GM06990 (cell line): ENCODE measurements around the gene DNAL1.

Source experiments
- DNase-seq: peaks from one replicate; pipeline ENCODE4 v3.0.0-alpha.2; 2011; ENCODE audit not compliant: insufficient read length; ENCODE audit errors: extremely low read depth
- H3K27me3 ChIP-seq: replicated peaks from 2 replicates; pipeline ENCODE4 v1.6.0; 2011; ENCODE audit warnings: low read length; ENCODE audit not compliant: control insufficient read depth, insufficient read depth
- H3K36me3 ChIP-seq: 2 replicates; pipeline ENCODE4 v1.5.1; 2011; ENCODE audit warnings: low read length; ENCODE audit not compliant: control insufficient read depth, insufficient read depth
- H3K4me3 ChIP-seq: replicated peaks from 2 replicates; pipeline ENCODE4 v1.5.1; 2011; ENCODE audit warnings: low read depth, mild to moderate bottlenecking, control low read depth, low read length
- CTCF ChIP-seq: IDR thresholded peaks from 2 replicates; pipeline ENCODE4 v1.5.1; 2011; ENCODE audit warnings: low read length, control low read depth, mild to moderate bottlenecking, inconsistent platforms; ENCODE audit not compliant: insufficient read depth, poor library complexity, severe bottlenecking

The DNAL1 gene

GRCh38 chr14:73719361-73719760 lies 74.6 kb downstream of the DNAL1 start:
- no peak for TF ChIP-seq CTCF
- no peak for DNase-seq
- Histone ChIP-seq H3K27me3 (no peaks in the 10 kb centered on the region), H3K36me3 (peaks cover 39% of the 10 kb centered on the region), H3K4me3 (no peak overlapping the region)

DNA sequence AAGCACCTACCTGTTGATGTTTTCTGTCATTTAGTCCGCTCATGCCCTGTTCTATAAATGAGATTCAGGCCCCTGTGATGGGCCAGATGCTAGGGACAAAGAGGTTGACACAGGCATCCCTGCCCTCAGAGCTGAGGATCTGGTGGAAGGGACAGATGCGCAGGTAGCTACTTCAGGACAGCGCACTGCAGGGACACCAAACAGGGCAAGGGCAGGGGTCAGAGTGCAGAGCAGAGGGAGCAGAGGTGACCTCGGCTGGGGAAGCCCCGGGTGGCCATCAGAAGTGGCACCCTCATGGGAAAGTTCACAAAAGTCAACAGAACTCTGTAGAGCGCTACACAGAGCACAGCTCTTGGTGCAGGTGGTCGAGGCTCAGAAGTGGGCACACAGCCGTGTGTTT lies 75.0 kb downstream of the DNAL1 start:
- DNase-seq, result no peak
- Histone ChIP-seq H3K4me3 (no peak overlapping the region), H3K27me3 (no peaks in the 10 kb centered on the region), H3K36me3 (peaks cover 43% of the 10 kb centered on the region)
- TF ChIP-seq CTCF, result no peak

DNA sequence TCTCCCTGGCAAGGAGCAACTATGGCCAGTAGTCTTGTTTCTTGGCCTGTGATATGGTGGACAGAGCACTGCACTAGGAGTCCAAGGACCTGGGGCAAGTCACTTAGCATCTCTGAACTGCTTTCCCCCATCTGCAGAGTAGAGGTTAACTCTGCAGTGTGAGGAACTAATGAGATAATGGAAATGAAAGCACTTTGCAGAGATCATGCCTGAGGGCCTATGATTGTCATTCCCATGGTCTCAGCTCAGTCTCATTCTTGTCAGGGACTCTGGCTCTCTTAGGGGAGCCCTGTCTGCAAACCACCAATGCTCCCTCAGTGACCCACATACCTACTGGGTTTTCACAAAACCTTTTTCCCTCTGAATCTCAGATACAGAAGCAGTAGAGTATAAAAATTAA lies 75.8 kb downstream of the DNAL1 start:
- Histone ChIP-seq H3K27me3 (no peaks in the 10 kb centered on the region), H3K36me3 (peaks cover 51% of the 10 kb centered on the region), H3K4me3 (no peak overlapping the region)
- TF ChIP-seq CTCF, result no peak
- no peak for DNase-seq

DNA sequence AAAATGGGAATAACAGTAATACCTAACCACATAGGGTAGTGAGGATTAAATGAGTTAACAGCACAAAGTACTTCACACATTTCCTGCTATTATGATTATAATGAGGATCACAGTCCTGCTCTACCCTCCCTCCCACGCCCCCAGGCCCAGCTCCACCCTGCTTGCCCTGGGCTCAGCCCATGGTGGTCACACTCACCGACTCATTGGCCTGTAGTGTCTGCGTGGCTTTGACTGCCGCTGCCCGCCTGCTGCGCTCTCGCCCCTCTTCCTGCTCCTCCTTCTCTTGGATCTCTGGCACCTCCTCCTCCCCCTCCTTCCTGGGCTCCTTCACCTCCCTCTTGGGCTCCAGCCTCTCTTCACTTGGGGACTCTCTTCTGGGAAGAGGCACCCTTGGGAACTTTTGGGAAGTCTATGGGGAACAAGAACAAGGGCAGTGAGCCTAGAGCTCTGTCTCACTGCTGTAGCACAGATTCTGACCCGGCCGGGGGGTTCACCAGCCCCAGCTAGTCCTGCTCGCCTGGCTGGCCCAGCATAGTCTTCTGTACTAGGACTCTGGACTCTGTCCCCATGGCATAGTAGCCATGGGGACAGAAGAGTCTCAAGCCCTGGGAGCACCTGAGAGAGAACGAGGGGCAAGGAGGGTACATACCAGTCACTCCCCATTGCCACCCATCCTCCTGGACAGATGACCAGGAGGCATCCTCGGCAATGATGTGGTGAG lies 76.5 kb downstream of the DNAL1 start:
- no peak overlapping the region for H3K4me3 ChIP-seq
- peaks cover 55% of the 10 kb centered on the region for H3K36me3 ChIP-seq
- no peak for TF ChIP-seq CTCF
- H3K27me3 ChIP-seq, result no peaks in the 10 kb centered on the region
- DNase-seq, result no peak

DNA sequence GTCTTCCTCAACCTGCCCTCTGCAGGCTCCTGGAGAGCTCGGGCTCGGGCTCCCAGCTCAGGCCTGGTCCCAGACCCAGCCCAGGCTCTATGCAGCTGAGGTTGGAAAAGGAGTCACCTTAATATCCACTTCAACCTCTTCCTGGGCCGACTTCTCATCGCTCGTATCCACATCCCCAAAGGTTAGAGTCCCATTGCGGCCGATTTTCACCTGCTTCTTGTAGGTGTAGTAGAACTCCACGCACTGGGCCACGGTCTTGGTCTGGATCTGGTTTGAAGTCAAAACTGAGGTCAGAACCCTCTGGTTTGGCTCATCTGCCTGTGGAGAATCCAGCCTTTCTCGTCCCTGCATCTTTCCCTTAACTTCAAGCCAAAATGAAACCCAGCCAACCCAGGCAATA lies 77.8 kb downstream of the DNAL1 start:
- TF ChIP-seq CTCF, result no peak
- no peak for DNase-seq
- H3K27me3 ChIP-seq, result no peaks in the 10 kb centered on the region
- H3K4me3 ChIP-seq, result no peak overlapping the region
- peaks cover 67% of the 10 kb centered on the region for H3K36me3 ChIP-seq

DNA sequence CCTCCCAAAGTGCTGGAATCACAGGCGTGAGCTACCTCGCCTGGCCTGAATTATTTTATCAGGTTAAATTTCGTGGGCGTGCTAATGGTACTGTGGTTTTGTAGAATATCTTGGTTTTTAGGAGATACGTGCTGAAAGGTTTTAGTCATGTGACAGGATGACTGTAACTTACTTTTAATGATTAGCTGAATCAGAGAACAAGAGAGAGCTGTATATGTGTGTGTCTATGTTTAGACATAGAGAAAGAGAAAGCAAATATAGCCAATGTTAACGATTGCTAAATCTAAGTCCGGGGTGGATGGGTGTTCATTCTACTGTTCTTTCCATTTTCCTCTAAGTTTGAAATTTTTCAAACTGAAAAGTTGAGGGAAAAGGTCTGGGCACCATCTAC lies 78.6 kb downstream of the DNAL1 start:
- Histone ChIP-seq H3K4me3 (no peak overlapping the region), H3K36me3 (peaks cover 62% of the 10 kb centered on the region), H3K27me3 (no peaks in the 10 kb centered on the region)
- no peak for DNase-seq
- no peak for TF ChIP-seq CTCF
